UCSD-AML1 (cell line): ENCODE measurements around the gene PLA2G1B.

Experiments used
- DNase-seq: peaks from one replicate; lab custom pipeline; 2025; ENCODE audit not compliant: unreplicated experiment; lab: John Stamatoyannopoulos, UW

Gene PLA2G1B

GRCh38 chr12:120328228-120328627 is 649 bp upstream of the PLA2G1B start:
- no peak for DNase-seq

- DNase-seq: no peak
Measured at GRCh38 chr12:120324841-120325417, 2.6 kb downstream of the PLA2G1B start.

GRCh38 chr12:120323772-120324171 is 3.8 kb downstream of the PLA2G1B start:
- DNase-seq: no peak

- DNase-seq: no peak
Measured at GRCh38 chr12:120321382-120322202, 6.0 kb downstream of the PLA2G1B start.

DNA sequence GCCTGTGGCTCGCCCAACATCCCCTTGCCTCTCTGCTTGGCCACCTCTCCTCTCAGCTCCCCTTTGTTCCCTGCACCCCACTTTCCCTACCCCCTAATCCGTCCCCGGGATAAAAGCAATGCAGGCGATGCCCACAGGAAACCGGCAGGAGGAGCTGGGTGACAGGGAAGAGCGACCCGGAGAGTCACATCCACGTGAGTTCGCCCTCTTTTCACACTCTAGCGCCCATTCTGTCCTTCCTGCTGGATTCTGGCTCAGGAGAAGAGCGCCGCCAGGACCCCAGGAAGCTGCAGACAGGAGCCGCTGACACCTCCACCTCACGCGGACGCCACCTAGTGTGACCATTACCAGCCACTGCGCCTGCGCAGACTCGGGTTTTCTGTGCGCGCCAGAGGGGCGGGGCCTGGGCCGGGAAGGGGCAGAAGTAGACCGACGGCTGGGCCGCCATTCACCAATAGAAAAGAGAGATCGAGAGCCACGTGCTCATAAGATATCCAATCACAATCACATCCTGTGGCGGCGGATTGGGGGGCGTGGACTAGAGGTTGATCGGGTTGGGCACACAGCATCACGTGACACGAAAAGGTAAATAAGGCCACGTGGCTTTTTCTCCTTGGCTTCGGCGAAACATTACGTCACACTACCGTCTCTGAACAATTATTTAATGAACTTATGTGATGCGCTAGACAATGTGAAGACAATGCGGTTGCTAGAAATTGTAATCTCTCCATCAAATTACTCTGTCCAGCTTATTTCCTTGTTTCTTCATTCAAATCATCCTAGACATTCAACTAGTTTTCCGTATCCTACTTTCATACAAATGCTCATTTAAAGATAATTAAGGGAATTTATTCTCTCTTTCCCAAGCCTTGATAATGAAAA is 10.1 kb downstream of the PLA2G1B start:
- peak; percentile 99 for DNase-seq

- no peak for DNase-seq
Measured at GRCh38 chr12:120316798-120317223, 10.8 kb downstream of the PLA2G1B start.

- DNase-seq: no peak
Measured at GRCh38 chr12:120314220-120314619, 13.4 kb downstream of the PLA2G1B start.

DNA sequence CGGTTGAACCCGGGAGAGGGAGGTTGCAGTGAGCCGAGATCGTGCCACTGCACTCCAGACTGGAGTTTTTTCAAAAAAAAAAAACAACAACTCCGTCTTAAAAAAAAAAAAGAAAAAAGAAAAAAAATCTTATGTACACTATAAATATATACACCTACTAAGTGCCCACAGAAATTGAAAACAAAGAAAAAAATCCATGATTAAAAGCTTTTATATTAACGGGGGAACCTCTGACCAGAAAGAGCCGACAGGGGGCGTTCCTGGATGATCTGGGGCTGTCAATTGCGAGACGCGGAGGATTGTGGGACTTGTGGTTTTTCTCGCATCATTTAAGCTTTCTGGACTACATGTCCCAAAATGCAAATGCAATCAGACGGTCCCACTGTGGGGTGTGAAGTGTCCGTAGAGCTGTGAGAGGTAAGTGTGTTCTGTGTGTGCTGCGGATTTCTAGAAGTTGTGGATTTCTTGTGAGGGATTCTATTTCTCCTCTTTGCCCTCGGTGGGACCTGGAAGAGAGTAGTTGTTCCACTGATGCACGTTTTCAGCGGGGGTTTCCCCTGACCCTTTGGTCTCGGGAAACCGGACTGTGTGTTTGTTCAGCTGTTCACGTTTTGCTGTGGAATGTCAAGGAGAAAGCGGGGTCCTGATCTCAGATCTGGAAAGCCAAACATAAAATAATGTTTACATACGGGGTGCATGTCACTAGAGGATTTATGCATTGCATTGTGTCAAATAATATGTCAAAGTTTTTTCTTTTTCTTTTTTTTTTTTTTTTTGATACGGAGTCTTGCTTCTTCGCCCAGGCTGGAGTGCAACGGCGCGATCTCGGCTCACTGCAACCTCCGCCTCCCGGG is 25.4 kb downstream of the PLA2G1B start, which contains the start of gene SIRT4:
SIRT4 (plus strand) TSS at position 360 of the 854 bp plus-strand sequence. CDS start 1,241 bp downstream, outside the sequence.
- DNase-seq: peak; percentile 81

DNA sequence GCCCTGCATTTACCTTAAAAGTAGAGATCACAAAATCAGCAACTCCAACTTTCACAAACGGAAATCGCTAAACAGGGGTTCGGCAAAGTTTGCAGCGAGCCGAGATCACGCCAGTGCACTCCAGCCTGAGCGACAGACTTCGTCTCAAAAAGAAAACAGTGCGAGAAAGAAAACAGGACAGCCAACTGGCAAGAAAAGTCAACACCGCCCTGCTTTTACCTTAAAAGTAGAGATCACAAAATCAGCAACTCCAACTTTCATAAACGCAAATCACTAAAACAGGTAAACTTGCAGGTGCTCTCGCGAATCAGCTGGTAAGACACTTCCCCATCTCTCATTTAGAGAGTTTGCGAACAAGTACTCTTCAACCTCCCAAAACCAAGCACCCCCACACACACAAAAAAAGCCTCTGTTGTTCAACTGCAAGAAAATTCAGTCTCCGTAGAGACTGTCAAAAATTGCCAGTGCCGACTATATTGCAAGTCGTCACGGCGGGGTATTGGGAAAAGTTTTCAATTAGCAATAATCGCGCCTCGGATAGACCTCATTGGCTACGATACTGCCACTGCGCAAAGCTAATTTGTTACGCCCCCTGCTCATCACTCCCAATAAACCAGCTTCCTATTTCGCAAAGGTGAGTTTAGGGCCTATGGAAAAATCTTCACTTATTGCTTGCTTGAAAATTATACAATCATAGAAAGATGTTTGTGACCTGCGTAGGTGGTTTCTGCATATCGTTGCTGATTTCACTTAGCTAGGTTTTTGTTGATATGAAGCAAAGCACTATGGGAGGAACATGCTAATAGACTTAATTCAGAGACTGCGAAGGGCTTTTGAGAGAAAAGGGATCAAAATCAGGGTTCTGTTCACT is 34.7 kb downstream of the PLA2G1B start, which contains the start of gene RNU4-1:
RNU4-1 (minus strand) TSS at position 577 of the 871 bp plus-strand sequence.
- DNase-seq: peak; percentile 70

DNA sequence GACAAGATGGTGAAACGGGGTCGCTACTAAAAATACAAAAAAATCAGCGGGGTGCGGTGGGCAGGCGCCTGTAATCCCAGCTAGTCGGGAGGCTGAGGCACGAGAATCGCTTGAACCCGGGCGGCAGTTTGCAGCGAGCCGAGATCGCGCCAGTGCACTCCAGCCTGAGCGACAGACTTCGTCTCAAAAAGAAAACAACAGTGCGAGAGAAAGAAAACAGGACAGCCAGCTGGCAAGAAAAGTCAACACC is 35.2 kb downstream of the PLA2G1B start:
- no peak for DNase-seq

DNA sequence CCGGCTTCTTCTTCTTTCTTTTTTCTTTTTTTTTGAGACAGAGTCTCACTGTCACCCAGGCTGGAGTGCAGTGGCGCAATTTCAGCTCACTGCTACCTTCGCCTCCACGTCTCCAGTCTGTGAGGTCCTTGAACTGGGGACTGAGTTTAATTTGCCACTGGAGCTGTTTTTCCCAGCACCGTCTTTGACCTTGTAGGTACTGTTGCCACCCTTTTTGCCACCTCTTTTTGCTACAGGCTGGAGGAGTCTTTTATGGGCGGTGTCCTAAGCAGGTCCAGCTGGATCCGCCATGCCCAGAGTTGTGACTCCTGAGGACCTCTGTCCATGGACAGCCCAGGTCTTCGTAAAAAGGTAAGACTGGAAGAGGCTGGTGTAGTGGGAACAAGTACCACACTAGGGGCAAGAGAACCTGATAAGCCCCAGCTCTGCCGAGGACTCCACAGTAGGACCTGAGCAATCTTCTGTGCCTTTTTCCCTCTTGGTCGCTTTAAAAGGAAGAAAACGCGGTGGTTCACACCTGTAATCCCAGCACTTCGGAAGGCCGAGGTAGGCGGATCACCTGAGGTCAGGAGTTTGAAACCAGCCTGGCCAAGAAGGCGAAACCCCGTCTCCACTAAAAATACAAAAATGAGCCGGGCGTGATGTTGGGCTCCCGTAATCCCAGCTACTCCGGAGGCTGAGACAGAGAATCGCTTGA is 36.8 kb downstream of the PLA2G1B start:
- peak; percentile 37 for DNase-seq

DNA sequence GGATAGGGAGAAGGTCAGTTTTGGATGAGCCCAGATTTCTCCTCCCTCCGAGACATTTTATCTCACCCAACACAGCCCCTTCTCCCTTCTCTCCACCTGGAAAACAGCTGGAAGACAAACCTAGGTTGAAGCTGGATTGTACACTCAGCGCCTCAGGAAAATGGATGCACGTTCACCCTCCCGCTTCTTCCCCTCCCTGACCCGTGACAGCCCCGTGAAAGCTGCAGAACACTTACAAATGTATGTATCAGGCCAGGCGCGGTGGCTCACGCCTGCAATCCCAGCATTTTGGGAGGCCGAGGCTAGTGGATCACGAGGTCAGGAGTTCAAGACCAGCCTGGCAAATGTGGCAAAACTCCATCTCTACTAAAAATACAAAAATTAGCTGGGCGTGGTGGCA is 40.1 kb downstream of the PLA2G1B start:
- no peak for DNase-seq

DNA sequence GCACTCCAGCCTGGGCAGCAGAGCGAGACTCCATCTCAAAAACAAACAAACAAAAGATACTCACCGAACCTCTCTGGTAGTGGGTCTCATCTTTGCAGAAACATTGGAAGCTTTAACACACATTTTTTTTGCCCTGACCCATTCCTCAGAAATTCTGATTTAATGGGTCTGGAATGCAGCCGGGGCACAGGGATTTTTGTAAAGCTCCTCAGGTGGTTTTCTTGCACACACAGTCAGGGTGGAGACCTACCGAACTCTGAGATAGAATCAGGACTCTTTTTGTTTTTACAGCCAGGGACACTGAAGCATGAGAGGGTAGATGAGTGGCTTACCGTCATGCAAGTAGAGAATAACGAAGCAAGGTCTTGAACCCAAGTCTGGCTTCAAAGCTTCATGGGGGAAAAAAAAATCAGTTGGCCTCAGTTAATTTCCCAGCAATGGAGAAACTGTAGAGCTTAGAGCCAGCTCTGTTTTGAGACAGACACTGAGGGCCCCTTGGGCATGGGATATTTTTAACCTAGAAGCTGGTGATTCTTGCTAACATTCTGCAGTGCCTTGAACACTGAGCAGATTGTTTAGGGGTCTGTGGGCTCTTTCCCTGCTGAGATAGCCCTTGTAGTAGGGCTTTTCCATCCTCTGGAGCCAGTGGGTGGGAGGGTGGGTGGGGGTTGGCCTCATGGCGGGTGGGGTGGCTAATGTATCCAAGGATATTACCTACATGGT is 40.6 kb downstream of the PLA2G1B start:
- no peak for DNase-seq

GRCh38 chr12:120284381-120284780 is 43.2 kb downstream of the PLA2G1B start:
- DNase-seq: no peak

DNA sequence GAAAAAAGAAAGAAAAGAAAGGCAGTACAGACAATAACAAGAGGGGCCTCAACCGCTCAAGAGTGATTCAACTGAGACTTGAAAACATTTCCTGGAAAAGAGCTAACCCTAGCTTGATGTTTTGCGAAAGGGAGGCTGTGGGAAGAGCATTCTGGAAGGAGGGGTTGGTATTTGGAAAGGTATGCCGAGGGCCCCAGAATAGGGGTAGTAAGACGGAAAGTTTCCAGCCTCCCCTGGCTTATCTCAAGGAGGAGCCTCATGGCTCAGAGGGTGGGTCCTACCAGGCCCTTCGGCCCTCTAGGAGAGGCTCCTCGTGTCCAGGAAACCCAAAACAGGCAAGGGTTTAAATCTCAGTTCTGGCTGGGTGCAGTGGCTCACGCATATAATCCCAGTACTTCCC is 44.3 kb downstream of the PLA2G1B start:
- no peak for DNase-seq

DNA sequence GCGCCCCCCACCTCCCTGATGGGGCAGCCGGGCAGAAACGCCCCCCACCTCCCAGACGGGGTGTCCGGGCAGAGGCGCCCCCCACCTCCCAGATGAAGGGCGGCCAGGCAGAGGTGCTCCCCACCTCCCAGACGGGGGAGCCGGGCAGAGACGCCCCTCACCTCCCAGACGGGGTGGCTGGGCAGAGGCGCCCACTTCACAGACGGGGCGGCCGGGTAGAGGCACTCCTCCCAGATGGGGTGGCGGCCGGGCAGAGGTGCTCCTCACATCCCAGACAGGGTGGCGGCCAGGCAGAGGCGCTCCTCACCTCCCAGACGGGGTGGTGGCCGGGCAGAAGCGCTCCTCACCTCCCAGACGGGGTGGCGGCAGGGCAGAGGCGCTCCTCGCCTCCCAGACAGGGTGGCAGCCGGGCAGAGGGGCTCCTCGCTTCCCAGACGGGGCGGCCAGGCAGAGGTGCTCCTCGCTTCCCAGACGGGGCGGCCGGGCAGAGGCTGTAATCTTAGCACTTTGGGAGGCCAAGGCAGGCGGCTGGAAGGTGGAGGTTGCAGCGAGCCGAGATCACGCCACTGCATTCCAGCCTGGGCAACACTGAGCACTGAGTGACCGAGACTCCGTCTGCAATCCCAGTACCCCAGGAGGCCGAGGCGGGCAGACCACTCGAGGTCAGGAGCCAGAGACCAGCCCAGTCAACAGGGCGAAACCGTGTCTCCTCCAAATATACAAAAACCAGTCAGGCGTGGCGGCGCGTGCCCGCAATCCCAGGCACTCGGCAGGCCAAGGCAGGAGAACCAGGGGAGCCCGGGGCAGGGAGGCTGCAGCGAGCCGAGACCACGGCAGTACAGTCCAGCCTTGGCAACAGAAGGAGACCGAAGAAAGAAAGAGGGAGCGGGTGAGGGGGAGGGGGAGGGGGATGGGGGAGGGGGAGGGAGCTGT is 49.2 kb downstream of the PLA2G1B start:
- no peak for DNase-seq

DNA sequence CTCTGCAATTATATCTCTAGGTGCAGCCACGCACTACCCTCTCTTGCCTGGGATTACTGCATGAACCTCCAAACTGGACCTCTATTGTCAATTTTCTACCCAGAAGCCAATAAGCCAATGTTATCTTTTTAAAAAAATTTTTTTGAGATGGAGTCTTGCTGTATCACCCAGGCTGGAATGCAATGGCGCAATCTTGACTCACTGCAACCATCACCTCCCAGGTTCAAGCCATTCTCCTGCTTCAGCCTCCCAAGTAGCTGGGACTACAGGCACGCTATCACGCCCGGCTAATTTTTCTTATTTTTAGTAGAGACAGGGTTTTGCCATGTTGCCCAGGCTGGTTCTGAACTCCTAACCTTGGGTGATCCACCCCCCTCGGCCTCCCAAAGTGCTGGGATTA is 50.8 kb downstream of the PLA2G1B start:
- no peak for DNase-seq
